Duodenal mucosa (tissue), 2 donors: ENCODE measurements around the gene NDFIP2.

Experiments
- H3K27ac ChIP-seq: one replicate; pipeline ENCODE4 v1.7.0; 2013; ENCODE audit warnings: low read depth, low read length
- H3K27me3 ChIP-seq, 2 donors: one replicate each; pipeline ENCODE4 v1.7.0; 2013; ENCODE audit warnings: low read length in 2 of 2, control low read depth in 1 of 2; ENCODE audit not compliant: insufficient read depth in 2 of 2, control insufficient read depth in 1 of 2
- H3K36me3 ChIP-seq, 2 donors: one replicate each; pipeline ENCODE4 v1.7.0; 2013; ENCODE audit warnings: low read length in 2 of 2, control low read depth in 1 of 2; ENCODE audit not compliant: insufficient read depth in 2 of 2, control insufficient read depth in 1 of 2
- H3K4me1 ChIP-seq, 2 donors: one replicate each; pipeline ENCODE4 v1.7.0; 2013; ENCODE audit warnings: low read length in 2 of 2, control low read depth in 1 of 2; ENCODE audit not compliant: insufficient read depth in 2 of 2, control insufficient read depth in 1 of 2
- H3K4me3 ChIP-seq, 2 donors: one replicate each; pipeline ENCODE4 v1.7.0; 2013; ENCODE audit warnings: low read length in 2 of 2, low read depth in 1 of 2
- H3K9ac ChIP-seq, 2 donors: one replicate each; pipeline ENCODE4 v1.7.0; 2013; ENCODE audit warnings: low read length in 2 of 2, low read depth in 1 of 2
- H3K9me3 ChIP-seq, 2 donors: one replicate each; pipeline ENCODE4 v1.7.0; 2013; ENCODE audit warnings: low read length in 2 of 2, control low read depth in 1 of 2; ENCODE audit not compliant: control insufficient read depth in 1 of 2

NDFIP2 gene

DNA sequence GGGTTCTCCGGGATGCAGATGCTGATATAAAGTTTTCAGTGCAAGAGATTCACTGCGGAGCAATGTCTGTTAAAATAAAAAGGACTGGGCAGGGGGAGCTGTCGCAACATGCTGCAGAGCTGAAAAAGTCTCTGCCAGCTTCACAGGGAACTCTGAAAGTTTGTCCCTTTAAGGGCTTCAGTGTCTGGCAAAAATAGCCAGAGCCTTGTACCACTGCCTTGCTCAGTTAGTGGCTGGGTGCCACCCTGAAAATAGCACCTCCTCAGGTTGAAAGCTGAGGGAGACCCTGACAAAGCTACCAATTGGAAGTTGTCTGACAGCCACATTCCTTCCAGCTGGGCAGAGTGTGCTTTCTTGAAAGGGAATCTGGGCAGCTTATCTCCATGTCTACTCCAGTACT lies 3.0 kb upstream of the NDFIP2 start:
- Histone ChIP-seq H3K9ac (no peak overlapping the region), H3K4me3 (no peak overlapping the region), H3K9me3 (no peaks in the 10 kb centered on the region), H3K27me3 (no peaks in the 10 kb centered on the region), H3K4me1 (peaks cover 4 to 14% of the 10 kb centered on the region in 2 donors), H3K36me3 (no peaks in the 10 kb centered on the region), H3K27ac (no peak overlapping the region)

DNA sequence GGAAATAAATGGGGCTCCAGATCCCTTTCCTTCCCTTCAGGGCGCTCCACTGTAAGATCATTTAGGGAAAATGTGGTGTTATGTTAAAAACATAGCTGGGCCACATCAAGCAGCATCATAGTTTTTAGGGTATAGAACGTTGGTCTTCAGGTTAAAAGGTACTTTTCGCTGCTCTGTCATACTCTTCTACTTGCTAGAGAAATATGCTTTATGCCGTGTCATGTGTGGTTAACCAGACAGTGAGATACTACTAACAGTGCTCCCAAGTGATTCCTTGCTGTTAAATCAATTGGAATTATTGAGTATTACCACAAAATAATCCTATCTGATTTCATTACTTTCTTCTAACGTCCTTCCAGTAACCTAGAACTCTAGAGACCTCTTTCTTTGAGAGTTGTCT lies 1.1 kb upstream of the NDFIP2 start:
- H3K27me3 ChIP-seq = no peaks in the 10 kb centered on the region
- H3K27ac ChIP-seq = no peak overlapping the region
- no peak overlapping the region for H3K4me3 ChIP-seq
- no peaks in the 10 kb centered on the region for H3K36me3 ChIP-seq
- no peak overlapping the region for H3K9ac ChIP-seq
- no peaks in the 10 kb centered on the region for H3K9me3 ChIP-seq
- peaks cover 4 to 31% of the 10 kb centered on the region in 2 donors for H3K4me1 ChIP-seq

DNA sequence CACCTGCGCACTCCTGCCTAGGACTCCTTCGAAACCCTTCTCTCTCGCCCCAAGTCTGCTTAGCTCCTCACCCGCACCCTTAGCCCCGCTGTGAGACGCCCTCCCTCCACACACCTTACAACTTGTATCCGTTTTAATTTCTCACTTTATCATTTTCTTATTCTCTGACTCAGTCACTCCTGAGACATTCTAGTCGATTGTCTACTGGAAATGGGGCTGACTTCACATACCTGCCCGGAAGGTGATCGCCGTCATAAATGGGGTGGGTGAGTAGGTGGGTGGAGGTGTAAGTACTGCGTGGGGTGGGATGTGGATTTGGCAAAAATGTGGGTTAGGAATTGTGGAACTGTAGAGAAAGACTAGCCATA lies 714 bp downstream of the NDFIP2 start:
- no peaks in the 10 kb centered on the region for H3K36me3 ChIP-seq
- H3K27ac ChIP-seq = peak overlapping the region; percentile 80
- no peaks in the 10 kb centered on the region for H3K9me3 ChIP-seq
- peaks cover 7 to 30% of the 10 kb centered on the region in 2 donors for H3K4me1 ChIP-seq
- H3K4me3 ChIP-seq = peak overlapping the region; percentile 88 to 99
- H3K27me3 ChIP-seq = no peaks in the 10 kb centered on the region
- peak overlapping the region; percentile 93 to 99 for H3K9ac ChIP-seq

DNA sequence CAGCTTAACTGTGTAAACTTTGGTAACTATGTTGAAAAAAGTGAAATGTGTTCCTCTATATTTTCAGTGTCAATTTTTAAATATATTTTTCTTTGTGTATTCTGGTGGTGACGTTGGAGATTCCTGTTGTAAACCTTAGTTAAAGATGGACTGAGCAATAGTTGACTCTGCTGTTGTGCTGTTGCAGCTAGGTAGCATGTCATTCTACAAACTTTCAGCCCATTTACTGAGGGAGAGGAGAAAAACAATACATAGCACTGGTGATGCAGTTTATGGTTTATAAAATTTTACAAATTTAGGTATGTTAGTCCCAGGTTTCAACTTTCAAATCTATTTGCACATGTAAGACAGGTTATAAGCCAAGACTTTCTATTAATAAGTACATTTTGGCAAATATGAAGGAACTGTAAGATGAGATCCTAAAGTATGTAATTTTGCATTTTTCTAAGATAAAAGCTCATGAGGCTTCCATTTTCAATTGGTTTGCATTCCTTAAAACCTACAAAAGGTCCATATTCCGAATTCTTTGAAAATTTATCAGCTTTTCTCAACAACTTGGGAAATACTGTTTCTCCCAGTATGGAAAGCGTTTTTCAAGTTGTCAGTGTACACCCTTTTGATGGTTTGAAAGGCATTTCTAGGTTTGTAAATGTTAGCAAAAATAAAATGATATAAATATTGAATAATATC lies 1.5 kb downstream of the NDFIP2 start:
- Histone ChIP-seq H3K27me3 (no peaks in the 10 kb centered on the region), H3K4me3 (peak overlapping the region; percentile 88 to 99), H3K27ac (no peak overlapping the region), H3K36me3 (no peaks in the 10 kb centered on the region), H3K9me3 (no peaks in the 10 kb centered on the region), H3K4me1 (peaks cover 7 to 36% of the 10 kb centered on the region in 2 donors), H3K9ac (peak overlapping the region; percentile 93 to 99)

DNA sequence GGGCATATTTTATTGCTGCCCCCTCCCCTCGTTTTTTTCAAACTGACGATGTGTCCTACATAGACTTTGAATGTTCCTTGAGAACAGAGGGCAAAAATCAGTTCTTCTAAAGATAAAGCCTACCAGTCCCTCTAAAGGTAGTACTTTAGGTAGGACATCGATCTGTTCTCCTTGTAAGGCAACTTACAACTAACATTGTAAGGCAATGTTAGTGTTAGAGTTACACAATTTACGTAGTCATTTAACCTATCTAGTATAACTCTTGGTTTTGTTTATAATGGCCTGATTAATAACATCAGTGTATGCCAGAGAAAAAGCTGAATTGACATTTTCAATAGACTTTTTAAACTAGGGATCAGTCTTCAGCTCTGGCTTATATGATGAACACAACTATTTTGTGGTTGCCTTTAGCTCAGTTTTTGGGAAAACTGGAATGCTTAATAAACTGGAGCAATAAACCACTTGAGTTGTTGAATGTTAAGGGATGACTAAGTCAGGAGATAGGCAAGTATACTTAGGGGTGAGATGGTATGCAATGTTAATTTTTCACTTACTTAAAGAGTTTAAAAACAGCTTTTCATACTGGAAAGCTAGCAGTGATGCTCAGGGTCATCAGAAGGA lies 2.2 kb downstream of the NDFIP2 start:
- Histone ChIP-seq H3K9me3 (no peaks in the 10 kb centered on the region), H3K4me3 (peak overlapping the region; percentile 88 to 99), H3K36me3 (no peaks in the 10 kb centered on the region), H3K4me1 (peaks cover 7 to 36% of the 10 kb centered on the region in 2 donors), H3K27me3 (no peaks in the 10 kb centered on the region), H3K27ac (no peak overlapping the region), H3K9ac (peak overlapping the region in 1 of 2 donors; percentile 99)

DNA sequence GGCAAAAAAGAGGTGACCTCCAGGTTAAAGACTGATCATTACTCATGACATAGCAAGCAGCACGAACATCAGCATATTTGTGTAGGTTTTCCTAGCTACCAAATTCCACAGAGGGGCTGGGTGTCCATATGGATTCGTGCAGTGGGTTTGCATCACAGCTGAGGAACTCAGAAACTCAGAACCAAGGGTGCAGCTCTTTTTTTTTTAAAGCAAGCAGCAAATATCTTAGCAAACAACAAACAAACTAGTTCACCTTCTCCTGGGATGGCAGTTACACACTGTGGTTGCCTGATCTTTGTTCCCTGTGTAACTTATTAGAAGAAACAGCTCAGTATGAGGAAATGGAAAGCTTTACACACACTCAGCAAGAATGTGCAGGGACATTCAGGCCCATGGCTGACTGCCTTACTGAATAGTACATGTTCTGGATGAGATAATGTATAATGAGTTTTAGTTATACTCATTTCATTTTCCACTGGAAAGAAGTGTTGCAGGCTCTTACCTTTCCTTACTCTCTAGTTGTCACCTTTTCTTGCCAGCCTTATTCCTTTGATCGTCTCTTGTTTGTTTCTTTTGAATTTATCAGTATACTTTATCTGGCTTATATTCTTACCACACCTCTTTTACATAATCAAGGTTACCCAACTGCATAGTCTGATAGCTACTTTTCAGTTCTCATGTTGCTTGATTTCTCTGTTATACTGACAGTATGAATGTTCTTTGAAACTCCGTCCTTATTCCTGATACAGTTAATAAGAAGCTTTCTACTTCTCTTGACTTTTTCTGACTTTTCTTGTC lies 4.3 kb downstream of the NDFIP2 start:
- Histone ChIP-seq H3K4me1 (peaks cover 7 to 41% of the 10 kb centered on the region in 2 donors), H3K27me3 (no peaks in the 10 kb centered on the region), H3K9ac (peak overlapping the region; percentile 35 to 52), H3K9me3 (no peaks in the 10 kb centered on the region), H3K36me3 (no peaks in the 10 kb centered on the region), H3K4me3 (peak overlapping the region; percentile 40 to 46), H3K27ac (peak overlapping the region; percentile 76)

DNA sequence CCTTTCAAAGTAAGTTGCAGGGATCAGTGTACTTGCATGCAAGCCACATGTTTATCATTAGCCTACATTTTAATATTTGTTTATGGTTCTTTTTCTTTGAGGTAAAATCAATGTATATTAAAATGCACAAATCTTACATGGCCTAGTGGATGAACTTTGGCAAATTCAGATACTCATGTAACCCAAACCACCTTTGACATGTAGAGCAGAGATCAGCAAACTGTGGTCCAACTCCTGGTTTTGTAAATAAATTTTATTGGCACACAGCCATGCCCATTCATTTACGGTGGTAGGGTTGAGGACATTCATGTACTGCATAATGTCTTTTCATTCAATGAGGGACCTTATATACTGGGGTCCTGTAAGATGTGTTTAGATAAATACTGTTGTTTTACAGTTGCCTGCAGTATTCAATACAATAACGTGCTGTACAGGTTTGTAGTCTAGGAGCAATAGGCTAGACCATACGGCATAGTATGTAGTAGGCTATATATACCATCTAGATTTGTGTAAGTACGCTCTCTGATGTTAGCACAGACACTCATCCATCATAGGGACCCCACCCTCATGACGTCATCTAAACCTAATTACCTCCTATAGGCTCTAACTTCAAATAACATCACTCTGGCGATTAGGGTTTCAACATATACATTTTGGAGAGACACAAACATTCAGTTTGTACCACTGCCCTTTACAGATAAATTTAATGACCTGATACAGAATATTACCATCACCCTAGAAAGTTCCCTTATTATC lies 5.7 kb downstream of the NDFIP2 start:
- H3K9ac ChIP-seq = no peak overlapping the region
- no peak overlapping the region for H3K4me3 ChIP-seq
- H3K9me3 ChIP-seq = no peaks in the 10 kb centered on the region
- no peaks in the 10 kb centered on the region for H3K27me3 ChIP-seq
- no peak overlapping the region for H3K27ac ChIP-seq
- no peaks in the 10 kb centered on the region for H3K36me3 ChIP-seq
- H3K4me1 ChIP-seq = peaks cover 8 to 55% of the 10 kb centered on the region in 2 donors

DNA sequence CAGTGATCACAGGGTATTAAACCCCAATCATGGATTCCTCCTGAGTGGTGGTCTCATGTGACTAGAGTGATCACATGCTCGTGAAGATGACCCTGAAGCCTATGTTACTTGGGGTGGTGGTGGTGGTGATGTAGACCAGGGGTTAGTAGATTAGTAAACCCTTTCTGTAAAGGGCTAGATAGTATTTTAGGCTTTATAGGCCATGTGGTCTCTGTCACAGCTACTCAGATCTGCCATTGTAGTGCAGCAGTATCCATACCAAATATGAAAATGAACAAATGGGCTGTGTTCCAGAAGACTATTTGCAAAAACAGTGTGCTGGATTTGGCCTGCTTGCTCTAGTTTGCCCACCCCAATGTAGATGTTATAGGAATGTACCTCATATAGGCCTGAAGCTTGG lies 9.4 kb downstream of the NDFIP2 start:
- H3K4me1 ChIP-seq = peaks cover 18 to 36% of the 10 kb centered on the region in 2 donors
- H3K4me3 ChIP-seq = no peak overlapping the region
- no peaks in the 10 kb centered on the region for H3K36me3 ChIP-seq
- no peaks in the 10 kb centered on the region for H3K9me3 ChIP-seq
- no peak overlapping the region for H3K9ac ChIP-seq
- H3K27me3 ChIP-seq = no peaks in the 10 kb centered on the region
- no peak overlapping the region for H3K27ac ChIP-seq

DNA sequence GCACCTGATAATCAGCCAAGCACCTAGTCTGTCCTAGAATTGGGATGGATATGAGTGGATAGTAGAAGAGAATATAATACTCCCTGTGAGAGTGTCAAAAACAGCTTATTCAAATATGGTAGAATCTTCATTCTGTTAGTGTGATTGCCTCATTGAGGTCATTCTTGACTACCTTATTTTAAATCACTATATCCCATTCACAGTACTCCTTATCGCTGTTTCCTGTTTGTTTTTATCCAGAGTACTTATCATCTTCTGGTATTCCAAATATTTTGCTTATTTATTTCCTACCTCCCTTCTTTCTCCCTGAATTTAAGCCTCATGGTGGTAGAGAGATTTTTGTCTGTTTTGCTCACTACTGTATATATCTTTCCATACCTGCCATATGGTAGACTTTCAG lies 9.9 kb downstream of the NDFIP2 start:
- no peak overlapping the region for H3K4me3 ChIP-seq
- H3K9ac ChIP-seq = no peak overlapping the region
- H3K4me1 ChIP-seq = peaks cover 18 to 36% of the 10 kb centered on the region in 2 donors
- no peaks in the 10 kb centered on the region for H3K9me3 ChIP-seq
- H3K36me3 ChIP-seq = no peaks in the 10 kb centered on the region
- H3K27me3 ChIP-seq = no peaks in the 10 kb centered on the region
- no peak overlapping the region for H3K27ac ChIP-seq
